Tibial nerve (tissue), 4 donors: Measurements from ENCODE around the gene GALNT18. TPM values are rescaled to one million over a fixed set of nuclear protein-coding genes. Genes with fewer than 3 reads are reported as not detected.

Experiments
- DNase-seq, 2 donors: peaks; one replicate each; pipeline ENCODE4 v3.0.0-alpha.2; 2019; ENCODE audit warnings: low spot score in 2 of 2
- H3K27ac ChIP-seq, 4 donors: fragments of 200-600 bp; sonication (generic) in 3 of 4; one replicate each; pipeline ENCODE4 v1.5.1; 2017 to 2019; ENCODE audit warnings: mild to moderate bottlenecking in 1 of 4
- H3K27me3 ChIP-seq, 2 donors: fragments of 200-600 bp; sonication (generic) in 1 of 2; one replicate each; pipeline versions ENCODE4 v1.5.1 to v1.6.0; 2017 to 2019
- H3K36me3 ChIP-seq, 3 donors: fragments of 200-600 bp; sonication (generic); one replicate each; pipeline ENCODE4 v1.5.1; 2018 to 2019
- H3K4me1 ChIP-seq, 4 donors: fragments of 200-600 bp; sonication (generic) in 3 of 4; one replicate each; pipeline ENCODE4 v1.5.1; 2017 to 2019
- H3K4me3 ChIP-seq, 4 donors: fragments of 200-600 bp; sonication (generic) in 3 of 4; one replicate each; pipeline ENCODE4 v1.5.1; 2017 to 2019; ENCODE audit warnings: mild to moderate bottlenecking in 1 of 4, moderate library complexity in 1 of 4
- H3K9me3 ChIP-seq, 4 donors: fragments of 200-600 bp; sonication (generic) in 3 of 4; one replicate each; pipeline ENCODE4 v1.5.1; 2017 to 2019
- CTCF ChIP-seq, 5 experiments: fragments of 200-600 bp in 3 of 5; fragments of 450-650 bp in 2 of 5; sonication (generic) in 3 of 5; IDR thresholded peaks; one replicate each; pipeline ENCODE4 v1.5.1; 2016 to 2019; ENCODE audit warnings: antibody characterized with exemption in 5 of 5, mild to moderate bottlenecking in 3 of 5, moderate library complexity in 2 of 5
- EP300 ChIP-seq, 2 donors: sonication (generic); formaldehyde crosslinking; IDR thresholded peaks; one replicate each; pipeline ENCODE4 v1.6.1; 2017; ENCODE audit warnings: antibody characterized with exemption in 2 of 2, mild to moderate bottlenecking in 1 of 2
- POLR2A ChIP-seq, 2 donors: fragments of 450-650 bp; IDR thresholded peaks; one replicate each; pipeline ENCODE4 v1.6.1; 2017; ENCODE audit warnings: antibody characterized with exemption in 2 of 2, mild to moderate bottlenecking in 2 of 2, moderate library complexity in 2 of 2
- WGBS, 2 donors: methylation state at CpG; one replicate each; pipeline ENCODE4 v1.1.5; 2018; 5-methylcytosine and 5-hydroxymethylcytosine counted together
- total RNA-seq, 4 donors: library from RNA; depleted of rRNA; stranded (reverse); fragments of >200 nt; gene quantifications; one replicate each; pipeline ENCODE4 v1.1.0, GENCODE V29; 2016

Gene GALNT18
- total RNA-seq, 4 donors from 2014 or later, result 11.3 to 32.4 (median 23.9) TPM

DNA sequence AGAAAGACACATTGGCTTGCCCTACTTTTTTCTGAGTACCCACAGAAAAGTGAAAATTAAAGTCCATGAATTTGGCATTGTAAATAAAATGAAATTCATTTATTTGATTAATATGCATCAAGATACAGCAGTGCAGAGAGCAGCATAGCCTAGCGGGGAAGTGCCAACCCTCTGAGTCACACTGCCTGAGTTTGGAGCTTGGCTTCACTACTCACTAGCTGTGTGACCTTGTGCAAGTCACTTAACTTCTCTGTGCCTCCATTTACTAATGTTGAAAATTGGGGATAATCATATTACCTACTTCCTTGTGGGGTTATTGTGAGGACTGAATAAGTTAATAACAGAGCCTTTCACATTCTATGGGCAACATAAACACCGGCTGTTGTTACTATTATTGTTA is 157.2 kb downstream of the GALNT18 start:
- DNase-seq, result no peak
- no peak for TF ChIP-seq CTCF (IDR thresholded peaks at IDR 0.05)
- H3K4me3 ChIP-seq, result no peak overlapping the region
- no peak overlapping the region for H3K27ac ChIP-seq
- H3K4me1 ChIP-seq, result peaks cover 0 to 14% (median 0%) of the 10 kb centered on the region in 4 donors
- H3K9me3 ChIP-seq, result peaks cover 0 to 3% (median 0%) of the 10 kb centered on the region in 4 donors
- WGBS, 2 donors, result 92% methylated on average over 2 of the region's 2 CpGs
- peaks cover 0 to 7% (median 0%) of the 10 kb centered on the region in 3 donors for H3K36me3 ChIP-seq
- H3K27me3 ChIP-seq, result no peaks in the 10 kb centered on the region

- Histone ChIP-seq H3K36me3 (peaks cover 0 to 7% (median 0%) of the 10 kb centered on the region in 3 donors), H3K4me3 (no peak overlapping the region), H3K27ac (no peak overlapping the region), H3K9me3 (peaks cover 0 to 3% (median 0%) of the 10 kb centered on the region in 4 donors), H3K27me3 (no peaks in the 10 kb centered on the region), H3K4me1 (peaks cover 0 to 14% (median 0%) of the 10 kb centered on the region in 4 donors)
- 61 to 65% methylated on average over 10 of the region's 10 CpGs for WGBS, 2 donors
- DNase-seq, result no peak
- TF ChIP-seq CTCF (IDR thresholded peaks at IDR 0.05) (no peak), EP300 (IDR thresholded peaks at IDR 0.05) (no peak), POLR2A (IDR thresholded peaks at IDR 0.05) (no peak)
Measured at GRCh38 chr11:11463405-11463804, 158.4 kb downstream of the GALNT18 start.

GRCh38 chr11:11461473-11461872 is 160.3 kb downstream of the GALNT18 start:
- Histone ChIP-seq H3K4me3 (no peak overlapping the region), H3K9me3 (peaks cover 0 to 3% (median 0%) of the 10 kb centered on the region in 4 donors), H3K27me3 (no peaks in the 10 kb centered on the region), H3K4me1 (peaks cover 0 to 10% (median 0%) of the 10 kb centered on the region in 4 donors), H3K36me3 (peaks cover 0 to 7% (median 0%) of the 10 kb centered on the region in 3 donors), H3K27ac (no peak overlapping the region)
- 48 to 56% methylated on average over 10 of the region's 10 CpGs for WGBS, 2 donors
- TF ChIP-seq POLR2A (IDR thresholded peaks at IDR 0.05) (no peak), EP300 (IDR thresholded peaks at IDR 0.05) (no peak), CTCF (IDR thresholded peaks at IDR 0.05) (no peak)
- DNase-seq, result no peak

GRCh38 chr11:11459578-11459977 is 162.2 kb downstream of the GALNT18 start:
- TF ChIP-seq EP300 (IDR thresholded peaks at IDR 0.05) (no peak), POLR2A (IDR thresholded peaks at IDR 0.05) (no peak), CTCF (IDR thresholded peaks at IDR 0.05) (no peak)
- H3K4me1 ChIP-seq, result peaks cover 0 to 10% (median 0%) of the 10 kb centered on the region in 4 donors
- WGBS, 2 donors, result 95 to 98% methylated on average over 3 of the region's 3 CpGs
- no peak overlapping the region for H3K27ac ChIP-seq
- no peak overlapping the region for H3K4me3 ChIP-seq
- no peak for DNase-seq
- H3K27me3 ChIP-seq, result no peaks in the 10 kb centered on the region
- peaks cover 0 to 3% (median 0%) of the 10 kb centered on the region in 4 donors for H3K9me3 ChIP-seq
- peaks cover 0 to 7% (median 0%) of the 10 kb centered on the region in 3 donors for H3K36me3 ChIP-seq

DNA sequence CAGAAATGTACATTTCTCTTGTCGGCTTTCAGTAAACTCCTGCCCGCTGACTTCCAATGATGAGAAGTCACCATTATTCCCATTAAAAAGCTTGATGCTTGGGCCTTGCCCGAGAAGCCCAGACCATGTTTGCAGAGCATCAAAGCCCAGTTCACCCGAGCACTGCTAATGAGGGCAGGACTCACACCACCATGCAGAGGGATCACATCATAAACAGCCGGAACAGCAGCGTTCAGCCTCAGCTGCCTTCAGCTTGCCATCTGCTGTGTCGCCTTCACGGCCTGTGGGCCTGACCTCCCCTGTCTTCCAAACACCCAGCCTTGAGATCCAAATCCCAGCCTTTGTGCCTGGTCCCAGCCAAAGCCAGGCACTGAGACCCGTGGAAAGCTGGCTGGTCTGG is 163.3 kb downstream of the GALNT18 start:
- no peak for TF ChIP-seq EP300 (IDR thresholded peaks at IDR 0.05)
- TF ChIP-seq CTCF (IDR thresholded peaks at IDR 0.05), result no peak
- no peak overlapping the region for H3K4me3 ChIP-seq
- DNase-seq, result no peak
- H3K27me3 ChIP-seq, result no peaks in the 10 kb centered on the region
- peaks cover 0 to 7% (median 0%) of the 10 kb centered on the region in 3 donors for H3K36me3 ChIP-seq
- peaks cover 0 to 7% (median 0%) of the 10 kb centered on the region in 4 donors for H3K4me1 ChIP-seq
- no peak overlapping the region for H3K27ac ChIP-seq
- peaks cover 0 to 3% (median 0%) of the 10 kb centered on the region in 4 donors for H3K9me3 ChIP-seq
- 77 to 86% methylated on average over 9 of the region's 9 CpGs for WGBS, 2 donors
